Endodermal cell (in vitro differentiated cells): ENCODE results near the gene AGPAT3. TPM values are rescaled to one million over a fixed set of nuclear protein-coding genes. Genes with fewer than 3 reads are reported as not detected.

Experiments
- DNase-seq: peaks from one replicate; pipeline ENCODE4 v3.0.0-alpha.2; 2017
- H3K27ac ChIP-seq: 2 replicates; pipeline ENCODE4 v1.5.1; 2013; ENCODE audit warnings: mild to moderate bottlenecking, low read depth, low read length, moderate library complexity
- H3K27me3 ChIP-seq: 2 replicates; pipeline ENCODE4 v1.6.1; 2013; ENCODE audit warnings: mild to moderate bottlenecking, low read length, moderate library complexity; ENCODE audit not compliant: insufficient read depth, control insufficient read depth, poor library complexity, severe bottlenecking
- H3K36me3 ChIP-seq: 2 replicates; pipeline ENCODE4 v1.7.0; 2013; ENCODE audit warnings: mild to moderate bottlenecking, low read length, moderate library complexity; ENCODE audit not compliant: control insufficient read depth, insufficient read depth
- H3K4me1 ChIP-seq: one replicate; pipeline ENCODE4 v1.7.0; 2013; ENCODE audit warnings: low read length; ENCODE audit not compliant: control insufficient read depth, insufficient read depth
- H3K4me3 ChIP-seq: 2 replicates; pipeline ENCODE4 v1.5.1; 2013; ENCODE audit warnings: mild to moderate bottlenecking, low read length, moderate library complexity
- H3K9ac ChIP-seq: 2 replicates; pipeline ENCODE4 v1.6.1; 2013; ENCODE audit warnings: mild to moderate bottlenecking, low read length, moderate library complexity; ENCODE audit not compliant: poor library complexity, severe bottlenecking; ENCODE audit errors: extremely low read depth
- H3K9me3 ChIP-seq: 2 replicates; pipeline ENCODE4 v1.6.1; 2013; ENCODE audit warnings: mild to moderate bottlenecking, low read length, moderate library complexity; ENCODE audit not compliant: control insufficient read depth
- H3K27ac Mint-ChIP-seq: 2 replicates; pipeline ENCODE4 v1.8.0; 2020; ENCODE audit warnings: mixed read lengths
- H3K27me3 Mint-ChIP-seq: 2 replicates; pipeline ENCODE4 v1.8.0; 2021; ENCODE audit warnings: mild to moderate bottlenecking, mixed read lengths; ENCODE audit not compliant: insufficient read depth
- H3K36me3 Mint-ChIP-seq: 2 replicates; pipeline ENCODE4 v1.8.0; 2020; ENCODE audit warnings: low read depth, mixed read lengths
- H3K4me1 Mint-ChIP-seq: 2 replicates; pipeline ENCODE4 v1.8.0; 2020; ENCODE audit warnings: mixed read lengths
- H3K4me3 Mint-ChIP-seq: 2 replicates; pipeline ENCODE4 v1.8.0; 2020; ENCODE audit warnings: mild to moderate bottlenecking, moderate library complexity, mixed read lengths
- H3K9me3 Mint-ChIP-seq: 2 replicates; pipeline ENCODE4 v1.8.0; 2020; ENCODE audit warnings: mild to moderate bottlenecking, mixed read lengths
- WGBS, 2 experiments: methylation state at CpG; one replicate each; pipeline versions ENCODE4 v1.1.5 to v1.1.7; 2013; ENCODE audit warnings: missing lambda C conversion rate in 2 of 2, mixed read lengths in 1 of 2; ENCODE audit not compliant: insufficient coverage in 1 of 2, insufficient read length in 1 of 2; 5-methylcytosine and 5-hydroxymethylcytosine counted together
- long read RNA-seq, 4 experiments: library from polyadenylated mRNA in 2 of 4; library from RNA in 1 of 4; library from capped mRNA in 1 of 4; stranded (forward) in 3 of 4; unstranded in 1 of 4; transcript quantifications; one replicate each; pipeline ENCODE4 v2.0.0, GENCODE V29; 2020 to 2021; ENCODE audit warnings: inconsistent platforms in 1 of 4
- polyA plus RNA-seq, 2 experiments: library from polyadenylated mRNA; stranded (reverse); fragments of 50-300 nt; gene quantifications; one replicate each; pipeline ENCODE4 v1.2.3, GENCODE V29; 2013
- total RNA-seq, 2 donors: library from RNA; stranded (reverse); fragmentation: NEBNext Ultra II Directional in 1 of 2; extraction: Animal tissue kit (Norgen Biotek cat#: 25700) in 1 of 2; gene quantifications; 2 replicates in 1 of 2; 3 replicates in 1 of 2; pipeline ENCODE4 v1.2.1, GENCODE V29; 2021
- TF ChIP-seq, protein P1 (sequence below): fragments of 200-600 bp; sonication (generic); conservative IDR thresholded peaks from 2 replicates; pipeline ENCODE4 v1.5.0; 2021; ENCODE audit warnings: antibody characterized with exemption, mild to moderate bottlenecking

Gene AGPAT3
- 10 to 100 TPM; 44.0 to 74.4 TPM for total RNA-seq
- 22.2 TPM for polyA plus RNA-seq (2013, experiment 1 of 2)
- 21.4 TPM for polyA plus RNA-seq (2013, experiment 2 of 2)
- long read RNA-seq, experiment 1, full-length matches to known transcripts: 5 of 16 reads
- long read RNA-seq, experiment 1, partial matches to known transcripts: 2 of 16 reads
- long read RNA-seq, experiment 1, other reads (novel, unspliced or antisense): 9 of 16 reads
- long read RNA-seq, experiment 2, full-length matches to known transcripts: 35 of 85 reads
- long read RNA-seq, experiment 2, partial matches to known transcripts: 7 of 85 reads
- long read RNA-seq, experiment 2, other reads (novel, unspliced or antisense): 43 of 85 reads
- long read RNA-seq, experiment 3, full-length matches to known transcripts: 19 of 44 reads
- long read RNA-seq, experiment 3, partial matches to known transcripts: 4 of 44 reads
- long read RNA-seq, experiment 3, other reads (novel, unspliced or antisense): 21 of 44 reads
- long read RNA-seq, experiment 4, full-length matches to known transcripts: 2 of 4 reads
- long read RNA-seq, experiment 4, partial matches to known transcripts: 1 of 4 reads
- long read RNA-seq, experiment 4, other reads (novel, unspliced or antisense): 1 of 4 reads

GRCh38 chr21:43864962-43865539 lies at the start of gene AGPAT3:
AGPAT3 (plus strand) TSS chr21:43865223; CDS start chr21:43959682, 94,459 bp downstream.
- Histone ChIP-seq H3K27me3 (no peaks in the 10 kb centered on the region), H3K27ac (peak within 1 kb of the TSS; percentile 32), H3K36me3 (peaks cover 9% of the 10 kb centered on the region), H3K4me1 (peaks cover 5% of the 10 kb centered on the region), H3K9ac (peak within 1 kb of the TSS; percentile 30), H3K4me3 (peak within 1 kb of the TSS; percentile 87), H3K9me3 (no peaks in the 10 kb centered on the region)
- Mint-ChIP-seq H3K36me3 (peaks cover 18% of the 10 kb centered on the region), H3K4me1 (peaks cover 23% of the 10 kb centered on the region), H3K9me3 (no peaks in the 10 kb centered on the region), H3K27ac (peak within 1 kb of the TSS; percentile 64), H3K27me3 (no peaks in the 10 kb centered on the region), H3K4me3 (peak within 1 kb of the TSS; percentile 65)
- no peak for DNase-seq
- TF ChIP-seq, protein P1, sequence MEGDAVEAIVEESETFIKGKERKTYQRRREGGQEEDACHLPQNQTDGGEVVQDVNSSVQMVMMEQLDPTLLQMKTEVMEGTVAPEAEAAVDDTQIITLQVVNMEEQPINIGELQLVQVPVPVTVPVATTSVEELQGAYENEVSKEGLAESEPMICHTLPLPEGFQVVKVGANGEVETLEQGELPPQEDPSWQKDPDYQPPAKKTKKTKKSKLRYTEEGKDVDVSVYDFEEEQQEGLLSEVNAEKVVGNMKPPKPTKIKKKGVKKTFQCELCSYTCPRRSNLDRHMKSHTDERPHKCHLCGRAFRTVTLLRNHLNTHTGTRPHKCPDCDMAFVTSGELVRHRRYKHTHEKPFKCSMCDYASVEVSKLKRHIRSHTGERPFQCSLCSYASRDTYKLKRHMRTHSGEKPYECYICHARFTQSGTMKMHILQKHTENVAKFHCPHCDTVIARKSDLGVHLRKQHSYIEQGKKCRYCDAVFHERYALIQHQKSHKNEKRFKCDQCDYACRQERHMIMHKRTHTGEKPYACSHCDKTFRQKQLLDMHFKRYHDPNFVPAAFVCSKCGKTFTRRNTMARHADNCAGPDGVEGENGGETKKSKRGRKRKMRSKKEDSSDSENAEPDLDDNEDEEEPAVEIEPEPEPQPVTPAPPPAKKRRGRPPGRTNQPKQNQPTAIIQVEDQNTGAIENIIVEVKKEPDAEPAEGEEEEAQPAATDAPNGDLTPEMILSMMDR: no peak
- 0% methylated on average over 14 to 93 of the region's 102 CpGs for WGBS, 2 experiments

DNA sequence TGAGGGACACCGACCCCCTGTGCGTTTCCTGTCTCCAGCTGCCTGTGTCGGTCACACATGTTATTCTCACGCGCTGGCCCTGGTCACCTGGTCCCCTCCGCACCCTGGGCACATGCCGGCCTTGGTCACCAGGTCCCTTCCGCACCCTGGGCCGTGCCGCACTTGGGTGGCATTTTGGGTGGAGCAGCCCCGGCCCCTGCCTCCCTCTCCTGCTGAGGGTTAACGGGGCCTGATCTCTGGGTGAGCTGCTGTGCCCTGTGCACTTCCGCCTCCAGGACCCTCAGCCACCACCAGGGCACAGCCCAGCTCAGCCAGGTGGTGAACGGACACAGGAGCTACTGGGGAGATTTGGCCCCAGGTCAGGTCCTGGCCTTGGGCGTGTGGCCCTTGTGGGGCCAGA lies 49.0 kb upstream of the AGPAT3 start:
- no peak overlapping the region for H3K4me3 ChIP-seq
- TF ChIP-seq, protein P1: no peak
- Mint-ChIP-seq H3K36me3 (peaks cover 4% of the 10 kb centered on the region), H3K27ac (no peak overlapping the region), H3K4me1 (peaks cover 8% of the 10 kb centered on the region), H3K4me3 (no peak overlapping the region), H3K27me3 (no peaks in the 10 kb centered on the region), H3K9me3 (peaks cover 18% of the 10 kb centered on the region)
- peaks cover 4% of the 10 kb centered on the region for H3K4me1 ChIP-seq
- no peaks in the 10 kb centered on the region for H3K27me3 ChIP-seq
- no peak overlapping the region for H3K27ac ChIP-seq
- WGBS, 2 experiments: 93 to 100% methylated on average over 10 to 15 of the region's 15 CpGs
- no peak for DNase-seq
- H3K36me3 ChIP-seq: no peaks in the 10 kb centered on the region
- peaks cover 7% of the 10 kb centered on the region for H3K9me3 ChIP-seq
- H3K9ac ChIP-seq: no peak overlapping the region

GRCh38 chr21:43816611-43817071 lies 48.4 kb upstream of the AGPAT3 start:
- DNase-seq: peak; percentile 65
- 86 to 88% methylated on average over 4 to 14 of the region's 14 CpGs for WGBS, 2 experiments

More at GRCh38 chr21:43816611-43817071, 48.4 kb upstream of the AGPAT3 start:
- Histone ChIP-seq H3K36me3 (no peaks in the 10 kb centered on the region), H3K4me1 (no peaks in the 10 kb centered on the region), H3K9ac (no peak overlapping the region), H3K27me3 (no peaks in the 10 kb centered on the region), H3K27ac (no peak overlapping the region), H3K4me3 (no peak overlapping the region), H3K9me3 (peaks cover 7% of the 10 kb centered on the region)
- no peaks in the 10 kb centered on the region for H3K27me3 Mint-ChIP-seq
- H3K9me3 Mint-ChIP-seq: peaks cover 20% of the 10 kb centered on the region
- peaks cover 8% of the 10 kb centered on the region for H3K4me1 Mint-ChIP-seq
- H3K36me3 Mint-ChIP-seq: peaks cover 4% of the 10 kb centered on the region
- no peak overlapping the region for H3K4me3 Mint-ChIP-seq
- TF ChIP-seq, protein P1: peak; percentile 46
- no peak overlapping the region for H3K27ac Mint-ChIP-seq
